ENCODE data around the gene BACE2.
"Not testable (repeated sequence)": the region's sequence is repeated elsewhere in the genome, so short reads cannot be mapped to it uniquely, and the experiment has no call there.

BACE2 gene

DNA sequence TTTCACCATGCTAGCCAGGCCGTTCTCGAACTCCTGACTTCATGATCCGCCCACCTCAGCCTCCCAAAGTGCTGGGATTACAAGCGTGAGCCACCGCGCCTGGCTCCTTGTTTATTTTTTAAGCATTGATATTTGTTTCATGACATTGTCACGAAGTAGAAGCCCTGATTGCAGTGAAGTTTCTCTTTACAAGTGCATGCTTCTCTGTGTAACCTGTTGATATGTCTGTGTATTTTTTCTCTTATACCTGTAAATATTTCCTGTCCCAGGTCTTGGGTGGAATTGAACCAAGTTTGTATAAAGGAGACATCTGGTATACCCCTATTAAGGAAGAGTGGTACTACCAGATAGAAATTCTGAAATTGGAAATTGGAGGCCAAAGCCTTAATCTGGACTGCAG lies 75.1 kb downstream of the BACE2 start:
- no peak for DNase-seq

DNA sequence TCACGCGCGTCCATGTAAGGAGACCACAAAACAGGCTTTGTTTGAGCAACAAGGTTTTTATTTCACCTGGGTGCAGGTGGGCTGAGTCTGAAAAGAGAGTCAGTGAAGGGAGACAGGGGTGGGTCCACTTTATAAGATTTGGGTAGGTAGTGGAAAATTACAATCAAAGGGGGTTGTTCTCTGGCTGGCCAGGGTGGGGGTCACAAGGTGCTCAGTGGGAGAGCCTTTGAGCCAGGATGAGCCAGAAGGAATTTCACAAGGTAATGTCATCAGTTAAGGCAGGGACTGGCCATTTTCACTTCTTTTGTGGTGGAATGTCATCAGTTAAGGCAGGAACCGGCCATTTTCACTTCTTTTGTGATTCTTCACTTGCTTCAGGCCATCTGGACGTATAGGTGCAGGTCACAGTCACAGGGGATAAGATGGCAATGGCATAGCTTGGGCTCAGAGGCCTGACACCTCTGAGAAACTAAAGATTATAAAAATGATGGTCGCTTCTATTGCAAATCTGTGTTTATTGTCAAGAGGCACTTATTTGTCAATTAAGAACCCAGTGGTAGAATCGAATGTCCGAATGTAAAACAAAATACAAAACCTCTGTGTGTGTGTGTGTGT lies 76.4 kb downstream of the BACE2 start:
- DNase-seq = not testable (repeated sequence)

DNA sequence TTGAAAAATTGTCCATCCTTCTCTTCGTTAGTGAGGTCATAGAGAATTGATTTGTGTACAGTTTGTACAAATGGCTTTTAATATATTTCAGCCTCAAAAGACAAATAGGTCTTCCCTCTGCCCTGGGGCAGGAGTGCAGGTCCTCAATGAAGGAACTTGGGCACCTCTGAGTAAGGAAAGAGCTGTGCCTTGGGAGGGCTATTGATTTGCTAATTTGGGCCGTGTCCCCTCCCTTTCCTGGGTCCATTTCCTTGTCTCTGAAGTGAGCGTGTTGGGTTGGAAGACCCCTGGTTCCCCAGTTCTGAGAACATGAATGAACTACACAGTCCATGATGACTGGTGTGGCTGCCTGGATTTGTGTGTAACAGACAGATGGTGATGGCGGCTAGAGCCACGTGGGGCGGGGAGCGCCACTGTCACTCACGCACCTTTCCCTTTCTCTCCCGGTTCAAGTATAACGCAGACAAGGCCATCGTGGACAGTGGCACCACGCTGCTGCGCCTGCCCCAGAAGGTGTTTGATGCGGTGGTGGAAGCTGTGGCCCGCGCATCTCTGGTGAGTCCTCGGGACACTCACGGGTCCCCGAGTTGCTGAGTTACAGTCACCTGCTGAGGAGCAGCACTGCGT lies 77.7 kb downstream of the BACE2 start:
- DNase-seq = no peak

DNA sequence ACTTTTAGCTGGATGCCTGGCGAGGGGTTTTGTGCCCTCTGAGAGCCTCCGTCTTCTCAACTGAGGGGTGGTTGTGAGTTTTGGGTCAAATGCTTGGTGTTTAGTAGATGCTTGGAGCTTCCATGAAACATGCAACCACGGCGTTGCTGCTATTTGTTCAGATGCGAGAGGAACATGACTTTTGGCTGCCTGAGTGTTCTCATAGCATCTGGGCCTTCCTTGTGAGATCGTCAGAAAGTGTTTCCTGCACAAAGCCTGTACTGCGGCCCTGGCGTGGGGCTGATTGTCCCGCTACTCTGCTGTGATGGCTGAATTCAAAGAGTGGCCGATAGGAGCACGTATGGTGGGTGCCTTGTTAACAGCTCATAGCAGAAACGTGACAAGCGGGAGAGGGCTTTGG lies 78.8 kb downstream of the BACE2 start:
- no peak for DNase-seq

DNA sequence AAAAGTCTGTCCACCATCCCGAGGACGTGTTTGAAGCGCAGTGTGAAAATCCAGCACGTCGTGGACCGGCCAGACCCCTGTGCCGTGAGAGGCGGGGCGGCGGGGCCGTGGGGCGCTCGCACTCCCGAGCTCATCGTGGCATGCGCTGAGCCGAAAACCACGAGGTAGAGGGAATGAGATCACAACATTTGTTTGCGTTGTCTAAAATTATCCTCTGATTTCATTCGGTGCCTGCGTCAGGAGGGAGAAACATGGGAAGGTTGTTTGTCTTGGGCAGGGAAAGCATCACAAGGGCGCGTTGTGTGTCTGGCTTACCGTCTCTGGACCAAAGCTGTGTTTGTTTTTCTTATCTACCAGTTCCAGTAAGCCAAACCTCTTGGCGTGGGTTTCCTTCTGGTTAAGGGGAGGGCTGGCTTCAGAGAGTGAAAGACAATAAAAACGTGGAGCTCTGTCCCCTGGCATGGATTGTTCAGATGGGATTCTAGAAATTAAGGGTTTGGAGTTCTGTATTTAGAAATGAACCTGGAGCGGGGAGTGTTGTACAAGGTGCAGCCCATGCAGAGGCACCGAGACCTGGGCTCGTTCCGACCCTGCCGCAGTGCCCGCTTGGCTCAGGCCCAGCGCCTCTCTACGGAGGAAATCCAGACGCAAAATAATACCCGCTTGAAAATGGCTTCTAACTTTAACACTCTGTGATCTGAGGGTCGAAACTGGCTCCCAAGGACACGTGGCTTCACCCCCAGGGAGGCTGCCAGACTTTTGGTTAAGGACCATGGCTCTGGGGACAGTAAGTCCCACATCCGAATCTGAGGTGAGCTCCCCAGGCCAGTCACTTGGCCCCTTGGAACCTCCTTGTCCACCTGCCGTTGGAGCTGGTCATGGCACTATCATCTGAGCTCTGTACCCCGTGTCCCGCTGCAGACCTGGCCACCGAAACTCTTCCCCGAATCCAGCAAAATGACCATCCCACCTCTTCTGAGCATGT lies 79.9 kb downstream of the BACE2 start:
- no peak for DNase-seq

DNA sequence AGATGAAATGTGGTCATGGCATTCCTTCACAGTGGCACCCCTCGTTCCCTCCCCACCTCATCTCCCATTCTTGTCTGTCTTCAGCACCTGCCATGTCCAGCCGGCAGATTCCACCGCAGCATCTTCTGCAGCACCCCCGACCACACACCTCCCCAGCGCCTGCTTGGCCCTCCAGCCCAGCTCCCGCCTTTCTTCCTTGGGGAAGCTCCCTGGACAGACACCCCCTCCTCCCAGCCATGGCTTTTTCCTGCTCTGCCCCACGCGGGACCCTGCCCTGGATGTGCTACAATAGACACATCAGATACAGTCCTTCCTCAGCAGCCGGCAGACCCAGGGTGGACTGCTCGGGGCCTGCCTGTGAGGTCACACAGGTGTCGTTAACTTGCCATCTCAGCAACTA lies 81.5 kb downstream of the BACE2 start:
- DNase-seq = no peak

DNA sequence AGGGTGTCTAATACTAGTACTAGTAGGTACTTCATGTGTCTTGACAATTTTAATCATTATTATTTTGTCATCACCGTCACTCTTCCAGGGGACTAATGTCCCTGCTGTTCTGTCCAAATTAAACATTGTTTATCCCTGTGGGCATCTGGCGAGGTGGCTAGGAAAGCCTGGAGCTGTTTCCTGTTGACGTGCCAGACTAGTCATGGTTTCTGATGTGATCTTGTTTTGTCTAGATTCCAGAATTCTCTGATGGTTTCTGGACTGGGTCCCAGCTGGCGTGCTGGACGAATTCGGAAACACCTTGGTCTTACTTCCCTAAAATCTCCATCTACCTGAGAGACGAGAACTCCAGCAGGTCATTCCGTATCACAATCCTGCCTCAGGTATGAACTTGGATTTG lies 82.6 kb downstream of the BACE2 start:
- no peak for DNase-seq

DNA sequence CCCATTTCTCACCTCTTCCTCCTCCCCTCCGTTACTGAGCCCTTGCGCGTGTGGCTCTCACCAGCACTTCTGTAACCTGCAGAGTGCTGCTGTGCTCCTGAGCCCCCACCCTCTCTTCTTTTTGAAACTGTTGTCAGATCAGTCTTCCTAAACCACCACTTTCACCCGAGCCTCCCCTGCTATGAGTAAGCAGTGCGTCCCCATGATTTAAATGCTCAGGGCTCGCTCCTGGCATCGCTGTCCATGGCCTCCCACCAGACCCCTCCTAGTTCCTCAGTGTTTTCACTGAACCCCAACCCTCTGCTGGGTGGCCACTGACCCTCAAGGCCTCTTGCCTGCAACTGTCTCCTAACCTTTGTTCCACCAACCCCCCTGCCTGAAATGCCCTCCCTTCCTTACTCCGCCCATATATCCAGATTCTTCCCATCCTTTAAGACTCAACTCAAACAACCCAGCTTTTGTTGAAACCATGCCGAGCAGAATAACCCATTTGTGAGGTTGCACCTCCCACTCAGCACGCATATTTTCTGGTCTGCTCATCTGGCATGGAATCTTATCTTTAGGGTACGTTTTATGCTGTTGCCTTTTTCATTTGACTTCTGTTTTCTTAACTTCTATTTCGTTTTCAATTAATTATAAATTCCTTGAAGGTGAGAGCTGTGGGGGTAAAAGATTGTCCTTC lies 84.1 kb downstream of the BACE2 start:
- DNase-seq = no peak

DNA sequence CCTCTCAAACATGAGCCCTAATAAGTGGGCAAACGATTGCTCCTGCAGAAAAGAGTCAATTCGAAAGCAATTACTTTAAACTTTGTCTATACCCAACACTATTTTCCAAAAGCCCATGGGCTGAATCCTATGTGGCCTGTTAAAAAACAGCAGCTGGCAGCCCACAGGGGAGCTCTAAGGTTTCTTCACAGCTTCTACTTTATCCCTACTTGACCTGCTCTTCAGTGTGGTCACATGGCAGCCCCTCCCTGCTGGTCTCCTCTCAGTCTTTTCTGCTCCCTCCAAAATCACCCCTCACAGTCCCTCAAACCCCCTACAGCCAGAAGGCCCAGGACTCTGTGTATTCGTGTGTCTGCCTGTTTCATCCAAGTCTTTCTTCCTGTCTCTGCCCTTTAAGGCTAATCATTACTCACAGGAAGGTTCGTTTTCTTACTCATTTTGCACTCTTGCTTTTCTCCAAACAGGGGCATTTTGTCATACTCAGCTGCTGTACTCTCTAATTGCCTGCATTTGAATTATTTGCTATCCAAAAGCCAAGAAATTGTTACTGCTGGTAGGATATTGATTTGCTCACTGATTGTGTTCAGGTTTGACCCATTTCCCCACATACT lies 86.2 kb downstream of the BACE2 start:
- DNase-seq = no peak

DNA sequence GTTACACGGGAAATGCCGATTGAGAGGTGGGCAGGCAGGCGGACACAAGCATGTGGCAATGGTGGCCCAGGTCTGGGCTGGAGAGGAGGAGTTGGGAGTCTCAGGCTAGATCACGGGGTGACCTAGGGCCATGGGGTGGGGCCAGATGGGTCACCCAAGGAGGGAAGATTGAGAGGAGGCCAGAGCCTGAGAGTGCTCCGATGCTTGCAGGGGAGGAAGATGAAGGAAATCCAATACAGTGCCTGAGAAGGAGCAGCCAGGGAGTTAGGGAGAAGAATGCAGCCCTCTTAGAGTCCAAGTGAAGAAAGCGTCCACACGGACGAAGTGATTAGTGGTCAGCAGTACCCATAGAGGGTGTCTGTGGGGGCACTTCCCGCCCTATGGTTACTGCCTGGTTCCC lies 87.2 kb downstream of the BACE2 start:
- no peak for DNase-seq

DNA sequence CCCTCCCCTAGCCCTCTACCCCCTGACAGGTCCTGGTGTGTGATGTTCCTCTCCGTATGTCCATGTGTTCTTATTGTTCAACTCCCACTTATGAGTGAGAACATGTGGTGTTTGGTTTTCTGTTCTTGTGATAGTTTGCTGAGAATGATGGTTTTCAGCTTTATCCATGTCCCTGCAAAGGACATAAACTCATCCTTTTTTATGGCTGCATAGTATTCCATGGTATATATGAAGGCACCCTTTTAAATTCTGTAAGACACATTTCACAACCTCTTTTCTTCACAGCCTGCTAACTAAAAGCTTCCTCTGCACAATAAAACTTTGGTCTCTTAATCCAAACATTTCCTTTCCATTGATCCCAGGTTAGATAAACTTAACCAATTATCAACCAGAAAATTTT lies 88.3 kb downstream of the BACE2 start:
- DNase-seq = not testable (repeated sequence)

DNA sequence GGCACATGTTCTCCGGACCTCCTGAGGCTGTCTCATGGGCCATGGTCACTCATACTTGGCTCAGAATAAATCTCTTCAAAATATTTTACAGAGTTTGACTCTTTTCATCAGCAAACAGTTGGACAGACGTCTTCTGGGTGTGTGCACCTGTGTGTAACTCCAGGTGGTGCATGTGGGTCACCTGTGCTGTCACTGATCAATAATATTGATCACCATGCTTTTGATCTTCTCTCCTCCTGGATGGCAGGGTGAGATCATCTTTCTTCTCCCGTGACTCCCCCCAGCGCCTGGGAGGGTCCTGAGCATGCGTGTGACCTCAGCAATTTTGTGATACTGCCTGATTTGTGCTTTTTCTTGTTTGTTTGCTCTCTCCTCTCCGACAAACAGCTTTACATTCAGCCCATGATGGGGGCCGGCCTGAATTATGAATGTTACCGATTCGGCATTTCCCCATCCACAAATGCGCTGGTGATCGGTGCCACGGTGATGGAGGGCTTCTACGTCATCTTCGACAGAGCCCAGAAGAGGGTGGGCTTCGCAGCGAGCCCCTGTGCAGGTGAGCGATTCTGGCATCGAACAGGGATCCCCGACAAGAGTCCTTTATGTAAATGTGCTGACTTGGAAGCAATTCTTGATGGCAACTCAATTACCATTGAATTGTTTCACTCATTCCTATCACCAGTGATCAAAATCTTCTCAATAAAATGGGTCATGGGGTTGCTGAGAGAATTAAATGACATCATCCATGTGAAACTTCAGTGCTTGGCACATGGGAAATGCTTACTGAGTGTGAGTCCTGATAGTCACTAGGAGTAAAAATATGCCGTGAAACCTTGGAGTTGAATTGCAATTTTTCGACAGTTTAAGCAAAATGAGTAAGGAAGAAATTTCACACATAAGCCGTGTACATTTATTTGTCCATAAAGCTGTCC lies 89.1 kb downstream of the BACE2 start:
- no peak for DNase-seq

DNA sequence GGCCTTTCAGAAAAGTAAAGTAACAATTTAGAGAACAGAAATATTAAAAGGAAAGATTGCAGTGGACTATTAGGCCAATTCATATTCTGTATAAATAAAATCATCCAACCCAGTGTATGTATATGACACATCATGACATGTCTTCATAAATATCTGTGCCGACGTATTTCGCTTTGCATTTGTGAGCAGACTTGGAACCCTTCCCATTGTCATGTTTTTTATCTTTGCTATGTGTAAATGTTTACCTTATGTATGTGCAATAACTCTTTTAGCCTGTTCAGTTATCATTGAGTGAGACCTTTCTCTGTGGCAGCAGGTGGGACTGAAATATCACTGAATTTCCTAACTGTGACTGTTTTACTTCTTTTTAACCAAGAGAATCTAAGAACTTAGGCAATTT lies 90.7 kb downstream of the BACE2 start:
- DNase-seq = no peak

DNA sequence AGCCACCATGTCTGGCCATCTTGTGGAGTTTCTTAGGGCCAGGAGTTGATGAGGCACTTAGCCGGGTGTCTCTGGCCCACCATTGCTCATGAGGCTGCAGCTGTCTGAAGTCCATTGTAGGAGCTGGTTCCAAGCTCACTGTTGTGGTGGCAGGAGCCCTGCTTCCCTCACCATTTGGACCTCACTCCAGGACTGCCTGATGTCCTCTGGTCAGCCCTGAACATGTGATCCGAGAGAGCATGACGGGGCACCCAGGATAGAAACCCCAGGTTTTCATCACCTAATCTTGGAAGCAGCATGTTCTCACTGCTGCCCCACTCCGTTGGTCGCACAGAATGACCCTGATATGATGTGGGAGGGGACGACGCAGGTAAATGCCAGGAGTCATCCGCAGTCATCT lies 92.5 kb downstream of the BACE2 start:
- DNase-seq = no peak

DNA sequence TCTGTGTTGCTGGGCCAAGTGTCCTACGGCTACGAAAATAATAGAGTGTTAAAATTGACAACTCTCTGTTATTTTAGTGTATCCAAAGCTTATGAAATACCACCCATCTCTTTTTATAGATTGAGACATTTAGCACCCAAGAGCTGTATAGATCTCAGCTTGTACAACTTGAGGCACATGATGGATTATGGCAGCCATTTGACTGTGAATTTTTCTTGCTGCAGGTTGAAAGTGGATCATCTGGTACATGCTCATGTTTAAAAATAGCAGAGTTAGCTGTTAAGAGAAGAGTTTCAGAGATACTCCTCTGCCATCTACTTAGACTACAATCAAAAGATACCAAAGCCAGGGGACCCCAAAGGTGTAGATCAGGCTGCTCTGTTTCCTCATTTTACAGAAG lies 99.4 kb downstream of the BACE2 start:
- no peak for DNase-seq

DNA sequence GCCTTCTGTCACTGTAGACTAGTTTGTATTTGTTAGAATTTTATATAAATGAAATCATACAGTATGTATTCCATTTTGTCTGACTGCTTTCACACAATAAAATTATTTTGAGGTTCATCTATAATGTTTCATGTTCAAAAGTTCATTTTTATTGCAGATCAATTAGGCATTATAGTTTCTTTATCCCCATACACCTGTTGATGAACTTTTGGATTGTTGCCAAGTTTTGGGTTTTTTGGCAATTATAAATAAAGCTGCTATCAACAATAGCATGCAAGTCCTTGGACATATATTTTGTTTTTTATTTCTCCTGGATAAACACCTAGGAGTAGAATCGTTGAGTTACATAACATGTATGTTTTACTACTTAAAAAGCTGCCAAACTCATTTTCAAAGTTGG lies 101.6 kb downstream of the BACE2 start:
- no peak for DNase-seq

DNA sequence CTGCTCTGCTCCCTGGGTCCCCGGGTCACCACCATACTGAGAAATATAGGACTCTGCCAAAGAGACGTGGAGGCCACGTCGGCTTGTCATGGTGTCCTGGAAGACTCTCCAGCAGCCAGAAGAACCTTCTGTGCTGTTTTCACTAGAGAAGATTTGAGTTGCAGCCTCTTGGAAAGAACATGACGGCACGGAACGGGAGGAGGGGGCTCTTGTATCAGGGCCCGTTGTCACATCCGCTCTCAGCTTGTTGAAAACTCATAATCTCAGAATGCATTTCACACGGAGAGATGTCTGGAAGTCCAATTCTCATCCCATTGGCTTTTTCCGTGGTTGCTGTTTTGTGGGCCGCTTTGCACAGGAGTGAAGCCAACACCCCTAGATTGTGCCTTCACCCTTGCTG lies 109.2 kb downstream of the BACE2 start:
- DNase-seq = no peak

DNA sequence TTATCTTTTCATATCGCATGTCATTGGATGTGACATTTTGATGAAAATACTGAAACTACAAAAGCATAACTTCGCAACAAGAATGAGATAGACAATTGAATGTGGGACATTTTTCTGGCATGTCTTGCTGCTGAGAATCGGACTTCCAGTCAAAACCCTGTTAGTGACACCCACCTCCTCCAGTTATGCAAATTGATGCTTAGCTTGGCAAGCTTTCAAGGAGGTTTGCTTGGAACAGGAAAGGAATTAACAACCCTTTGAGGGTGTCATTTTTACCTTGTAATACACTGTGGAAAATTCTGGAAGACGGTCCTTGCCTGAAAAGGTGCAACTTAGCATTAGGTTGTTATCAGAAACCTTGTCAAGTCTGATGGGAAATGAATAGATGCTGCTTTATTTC lies 109.9 kb downstream of the BACE2 start:
- no peak for DNase-seq

DNA sequence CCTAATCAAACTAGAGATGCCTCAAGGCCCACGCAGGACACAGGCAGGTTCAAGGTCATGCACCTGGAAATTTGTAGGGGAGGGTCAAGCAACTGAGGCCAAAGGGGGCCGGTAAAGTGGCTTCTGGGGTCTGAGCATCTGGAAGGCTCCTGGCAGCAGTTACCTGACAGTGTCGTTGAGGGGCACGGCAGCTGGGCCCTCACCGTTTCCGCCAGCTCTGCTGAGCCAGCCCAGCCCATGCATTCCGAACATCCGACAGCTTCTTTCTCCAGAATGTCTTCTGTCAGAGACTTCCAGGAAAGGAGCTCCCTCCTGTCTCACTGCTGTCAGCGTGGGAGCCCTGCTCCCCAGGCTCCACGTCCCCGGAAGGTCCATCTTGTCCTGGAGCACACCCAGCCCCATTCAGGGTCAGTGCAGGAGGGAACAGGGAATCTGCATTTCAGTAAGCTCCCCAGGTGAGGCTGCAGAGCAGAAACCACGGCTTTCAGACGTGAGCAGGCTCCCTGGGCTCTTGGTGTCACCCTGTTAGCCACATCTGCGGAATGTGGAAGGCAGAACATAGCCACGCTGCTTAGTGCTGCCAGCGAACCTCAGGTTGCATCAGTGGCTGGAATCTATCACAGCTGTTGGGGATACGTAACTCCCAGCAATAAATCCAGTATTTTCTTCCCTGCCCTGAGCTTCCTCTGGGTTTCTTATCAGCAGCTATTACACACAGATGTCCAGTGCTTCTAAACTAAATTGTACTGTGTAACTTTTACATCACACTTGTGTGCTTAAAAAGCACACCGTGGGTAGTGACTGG lies 112.4 kb downstream of the BACE2 start:
- DNase-seq = no peak

DNA sequence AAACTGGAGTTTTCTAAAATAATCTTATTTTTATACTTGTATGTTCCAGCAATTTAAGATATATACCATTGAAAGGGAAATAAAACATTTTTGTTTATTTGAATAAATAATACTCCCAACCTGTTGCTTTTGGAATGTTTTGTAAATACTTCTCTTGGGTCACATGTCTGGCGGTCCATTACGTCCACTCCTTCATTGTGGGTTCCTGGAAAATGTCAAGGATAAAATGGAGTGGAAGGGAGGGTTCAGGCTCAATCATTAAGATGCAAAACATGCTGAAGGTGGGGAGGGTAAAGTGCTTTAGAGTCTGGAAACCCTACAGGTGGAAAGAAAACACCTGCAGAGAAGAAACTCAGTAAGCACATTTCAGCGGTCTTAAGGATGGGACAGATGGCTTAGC lies 114.5 kb downstream of the BACE2 start:
- no peak for DNase-seq
